Panc1 (cell line): Measurements from ENCODE around the gene GABRG3. TPM values are rescaled to one million over a fixed set of nuclear protein-coding genes. Genes with fewer than 3 reads are reported as not detected.

ENCODE experiments used
- ATAC-seq: fragments of 200-7000 bp; cut with Tn5 transposase; 2 replicates; pipeline ENCODE4 v1.9.1; 2020; ENCODE audit warnings: mild to moderate bottlenecking, moderate library complexity
- BruUV-seq: library from RNA; stranded (reverse); fragments of 400-500 nt; replicated peaks from 2 replicates; lab custom pipeline; 2021; lab: Mats Ljungman, UMichigan
- CTCF ChIA-PET: fragments of 300-600 bp; sonication (Branson Sonifier 250); formaldehyde crosslinking; loops from one replicate; lab custom pipeline; 2022; ENCODE audit warnings: antibody characterized with exemption; lab: Charles Lee
- POLR2A ChIA-PET: fragments of 300-600 bp; sonication (Branson Sonifier 250); formaldehyde crosslinking; loops from one replicate; lab custom pipeline; 2022; ENCODE audit warnings: antibody characterized with exemption; lab: Charles Lee
- DNase-seq: peaks from one replicate; pipeline ENCODE4 v3.0.0-alpha.2; 2010; ENCODE audit warnings: low read depth, low spot score
- H3K27ac ChIP-seq: 2 replicates; pipeline ENCODE4 v1.5.1; 2011; ENCODE audit warnings: mild to moderate bottlenecking, low read length, inconsistent platforms
- H3K27me3 ChIP-seq: fragments of 200-500 bp; sonication (Bioruptor generic); 2 replicates; pipeline ENCODE4 v1.6.0; 2014; ENCODE audit warnings: low read length, inconsistent platforms; ENCODE audit not compliant: control insufficient read depth, insufficient read depth
- H3K36me3 ChIP-seq: fragments of 200-500 bp; sonication (Bioruptor generic); 2 replicates; pipeline ENCODE4 v1.5.1; 2014; ENCODE audit warnings: inconsistent platforms, mild to moderate bottlenecking, low read length, moderate library complexity; ENCODE audit not compliant: control insufficient read depth, insufficient read depth
- H3K4me1 ChIP-seq: 2 replicates; pipeline ENCODE4 v1.5.1; 2011; ENCODE audit warnings: inconsistent platforms, mild to moderate bottlenecking, low read length, moderate library complexity; ENCODE audit not compliant: control insufficient read depth, insufficient read depth
- H3K4me3 ChIP-seq, 2 experiments: 2 replicates each; pipeline ENCODE4 v1.5.1; 2011 to 2012; ENCODE audit warnings: low read depth in 2 of 2, low read length in 2 of 2, mild to moderate bottlenecking in 2 of 2, inconsistent platforms in 1 of 2, moderate library complexity in 1 of 2
- H3K9me3 ChIP-seq: fragments of 200-500 bp; sonication (Bioruptor generic); 2 replicates; pipeline ENCODE4 v1.5.1; 2014; ENCODE audit warnings: low read depth, mild to moderate bottlenecking, inconsistent platforms, low read length, moderate library complexity; ENCODE audit not compliant: control insufficient read depth, insufficient read depth
- POLR2AphosphoS5 ChIP-seq: IDR thresholded peaks from 2 replicates; pipeline ENCODE4 v1.6.1; 2012; ENCODE audit warnings: mild to moderate bottlenecking, low read depth, low read length, moderate library complexity
- SIN3A ChIP-seq: IDR thresholded peaks from 2 replicates; pipeline ENCODE4 v1.6.1; 2012; ENCODE audit warnings: low read depth, mild to moderate bottlenecking, low read length, moderate library complexity, borderline replicate concordance; ENCODE audit not compliant: insufficient read depth
- TCF7L2 ChIP-seq: IDR thresholded peaks from 2 replicates; pipeline ENCODE4 v1.6.1; 2011; ENCODE audit warnings: mild to moderate bottlenecking, low read depth, low read length, inconsistent platforms
- in situ Hi-C: cut with HindIII; loops from 2 replicates; pipeline ENCODE4 v1.10.0; 2016; ENCODE audit warnings: low sequenced_read_pairs, low pct_unique_long_range_greater_than_20kb
- intact Hi-C: fragments of 100-400 bp; cut with micrococcal nuclease; formaldehyde crosslinking; loops from one replicate; pipeline ENCODE4 v1.10.0; 2022; ENCODE audit not compliant: unreplicated experiment
- total RNA-seq: library from RNA; stranded (reverse); gene quantifications from one replicate; pipeline ENCODE4 v1.2.1, GENCODE V29; 2021; ENCODE audit not compliant: unreplicated experiment
- TF ChIP-seq, protein P1 (sequence below), 2 experiments: IDR thresholded peaks; 2 replicates each; pipeline ENCODE4 v1.6.1; 2011 to 2012; ENCODE audit warnings: low read depth in 2 of 2, control low read depth in 1 of 2, low read length in 1 of 2, mild to moderate bottlenecking in 1 of 2, moderate library complexity in 1 of 2; ENCODE audit not compliant: insufficient read depth in 1 of 2
- TF ChIP-seq, protein P2 (sequence below): fragments of 450-650 bp; IDR thresholded peaks from 2 replicates; pipeline ENCODE4 v1.5.1; 2017; ENCODE audit warnings: mild to moderate bottlenecking

GABRG3 gene
- total RNA-seq, 1 experiment from 2014 or later: not detected

DNA sequence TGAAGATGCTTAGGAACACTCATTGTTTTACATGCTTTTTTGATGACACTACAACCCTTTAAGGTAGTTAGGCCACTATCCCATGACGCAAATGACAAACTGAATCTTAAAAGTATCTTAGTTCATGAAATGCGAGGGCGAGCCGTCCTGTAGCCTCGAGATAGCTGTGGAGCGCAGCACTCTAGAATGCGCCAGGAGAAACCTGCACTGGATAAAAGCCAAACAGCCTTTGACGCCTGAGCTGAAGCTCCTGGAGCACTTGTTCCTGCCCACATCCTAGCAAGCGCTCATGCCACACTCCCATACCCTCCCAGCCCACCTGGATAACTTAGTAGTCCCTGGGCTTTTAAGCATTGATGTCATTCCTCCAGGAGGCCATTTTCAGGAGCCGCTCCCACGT lies 516.9 kb downstream of the GABRG3 start:
- CTCF ChIA-PET: no interaction called here
- Histone ChIP-seq H3K27ac (no peak overlapping the region), H3K4me1 (no peaks in the 10 kb centered on the region), H3K9me3 (no peaks in the 10 kb centered on the region), H3K27me3 (no peaks in the 10 kb centered on the region), H3K4me3 (no peak overlapping the region), H3K36me3 (no peaks in the 10 kb centered on the region)
- ATAC-seq (no peak), DNase-seq (no peak)
- TF ChIP-seq POLR2AphosphoS5: no peak
- TF ChIP-seq, protein P1, sequence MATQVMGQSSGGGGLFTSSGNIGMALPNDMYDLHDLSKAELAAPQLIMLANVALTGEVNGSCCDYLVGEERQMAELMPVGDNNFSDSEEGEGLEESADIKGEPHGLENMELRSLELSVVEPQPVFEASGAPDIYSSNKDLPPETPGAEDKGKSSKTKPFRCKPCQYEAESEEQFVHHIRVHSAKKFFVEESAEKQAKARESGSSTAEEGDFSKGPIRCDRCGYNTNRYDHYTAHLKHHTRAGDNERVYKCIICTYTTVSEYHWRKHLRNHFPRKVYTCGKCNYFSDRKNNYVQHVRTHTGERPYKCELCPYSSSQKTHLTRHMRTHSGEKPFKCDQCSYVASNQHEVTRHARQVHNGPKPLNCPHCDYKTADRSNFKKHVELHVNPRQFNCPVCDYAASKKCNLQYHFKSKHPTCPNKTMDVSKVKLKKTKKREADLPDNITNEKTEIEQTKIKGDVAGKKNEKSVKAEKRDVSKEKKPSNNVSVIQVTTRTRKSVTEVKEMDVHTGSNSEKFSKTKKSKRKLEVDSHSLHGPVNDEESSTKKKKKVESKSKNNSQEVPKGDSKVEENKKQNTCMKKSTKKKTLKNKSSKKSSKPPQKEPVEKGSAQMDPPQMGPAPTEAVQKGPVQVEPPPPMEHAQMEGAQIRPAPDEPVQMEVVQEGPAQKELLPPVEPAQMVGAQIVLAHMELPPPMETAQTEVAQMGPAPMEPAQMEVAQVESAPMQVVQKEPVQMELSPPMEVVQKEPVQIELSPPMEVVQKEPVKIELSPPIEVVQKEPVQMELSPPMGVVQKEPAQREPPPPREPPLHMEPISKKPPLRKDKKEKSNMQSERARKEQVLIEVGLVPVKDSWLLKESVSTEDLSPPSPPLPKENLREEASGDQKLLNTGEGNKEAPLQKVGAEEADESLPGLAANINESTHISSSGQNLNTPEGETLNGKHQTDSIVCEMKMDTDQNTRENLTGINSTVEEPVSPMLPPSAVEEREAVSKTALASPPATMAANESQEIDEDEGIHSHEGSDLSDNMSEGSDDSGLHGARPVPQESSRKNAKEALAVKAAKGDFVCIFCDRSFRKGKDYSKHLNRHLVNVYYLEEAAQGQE (IDR thresholded peaks at IDR 0.05; ENCODE audit: insufficient read depth in 1 of 2, low read depth in 2 of 2, low read length in 1 of 2): no peak
- no peak for TF ChIP-seq TCF7L2
- TF ChIP-seq SIN3A: no peak
- TF ChIP-seq, protein P2, sequence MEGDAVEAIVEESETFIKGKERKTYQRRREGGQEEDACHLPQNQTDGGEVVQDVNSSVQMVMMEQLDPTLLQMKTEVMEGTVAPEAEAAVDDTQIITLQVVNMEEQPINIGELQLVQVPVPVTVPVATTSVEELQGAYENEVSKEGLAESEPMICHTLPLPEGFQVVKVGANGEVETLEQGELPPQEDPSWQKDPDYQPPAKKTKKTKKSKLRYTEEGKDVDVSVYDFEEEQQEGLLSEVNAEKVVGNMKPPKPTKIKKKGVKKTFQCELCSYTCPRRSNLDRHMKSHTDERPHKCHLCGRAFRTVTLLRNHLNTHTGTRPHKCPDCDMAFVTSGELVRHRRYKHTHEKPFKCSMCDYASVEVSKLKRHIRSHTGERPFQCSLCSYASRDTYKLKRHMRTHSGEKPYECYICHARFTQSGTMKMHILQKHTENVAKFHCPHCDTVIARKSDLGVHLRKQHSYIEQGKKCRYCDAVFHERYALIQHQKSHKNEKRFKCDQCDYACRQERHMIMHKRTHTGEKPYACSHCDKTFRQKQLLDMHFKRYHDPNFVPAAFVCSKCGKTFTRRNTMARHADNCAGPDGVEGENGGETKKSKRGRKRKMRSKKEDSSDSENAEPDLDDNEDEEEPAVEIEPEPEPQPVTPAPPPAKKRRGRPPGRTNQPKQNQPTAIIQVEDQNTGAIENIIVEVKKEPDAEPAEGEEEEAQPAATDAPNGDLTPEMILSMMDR: no peak
- intact Hi-C loops: no loop called here
- in situ Hi-C loops: no loop called here
- BruUV-seq: no TSS peak
- POLR2A ChIA-PET: no interaction called here

DNA sequence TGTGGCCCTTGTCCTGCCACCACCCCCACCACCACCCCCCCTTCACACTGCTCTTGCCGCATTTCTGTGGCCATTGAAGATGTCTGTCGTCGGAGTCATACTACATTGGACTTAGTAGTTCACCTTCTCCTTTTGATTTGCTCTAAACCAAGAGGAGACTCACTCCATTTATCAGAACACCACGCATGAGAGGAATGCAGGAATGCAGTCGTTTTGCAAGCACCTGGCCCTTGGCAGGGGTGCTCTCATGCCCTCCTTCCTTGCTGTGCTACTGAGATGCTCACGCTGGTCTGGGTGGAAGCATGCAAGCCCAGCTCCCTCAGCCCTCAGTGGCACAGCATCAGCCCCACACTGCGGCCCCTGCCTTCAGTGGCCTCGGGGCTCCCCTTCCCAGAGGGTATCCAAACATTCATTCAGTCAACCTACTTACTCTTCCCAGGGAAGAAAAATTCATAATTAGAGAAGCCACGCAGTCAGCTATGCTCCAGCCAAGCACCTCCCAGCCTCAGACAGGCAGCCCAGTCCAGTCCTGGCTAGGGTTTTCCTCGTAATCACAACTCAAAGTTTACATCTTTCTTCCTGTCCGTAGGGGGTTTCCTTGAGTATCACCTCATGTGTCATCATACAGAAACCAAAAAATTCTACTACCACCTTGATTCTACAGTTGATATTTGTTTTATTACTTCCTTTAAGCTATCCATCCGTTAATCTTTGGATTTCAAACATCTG lies 520.0 kb downstream of the GABRG3 start:
- Histone ChIP-seq H3K9me3 (no peaks in the 10 kb centered on the region), H3K27ac (no peak overlapping the region), H3K27me3 (no peaks in the 10 kb centered on the region), H3K36me3 (no peaks in the 10 kb centered on the region), H3K4me3 (no peak overlapping the region), H3K4me1 (no peaks in the 10 kb centered on the region)
- no TSS peak for BruUV-seq
- intact Hi-C loops: no loop called here
- in situ Hi-C loops: no loop called here
- TF ChIP-seq, protein P2: no peak
- TF ChIP-seq TCF7L2: no peak
- TF ChIP-seq SIN3A: no peak
- no peak for TF ChIP-seq POLR2AphosphoS5
- TF ChIP-seq, protein P1 (IDR thresholded peaks at IDR 0.05; ENCODE audit: insufficient read depth in 1 of 2, low read depth in 2 of 2, low read length in 1 of 2): no peak
- ATAC-seq (no peak), DNase-seq (no peak)
- POLR2A ChIA-PET: no interaction called here
- CTCF ChIA-PET: no interaction called here
